HG03558 (cell line): ENCODE data around the gene ZNF579.
"Not testable (repeated sequence)": the region's sequence is repeated elsewhere in the genome, so short reads cannot be mapped to it uniquely, and the experiment has no call there.

Source experiments
- ATAC-seq: cut with Tn5 transposase; IDR thresholded peaks from one replicate; pipeline ENCODE4 v1.9.1; 2021; ENCODE audit warnings: moderate number of reproducible peaks; ENCODE audit not compliant: unreplicated experiment; ENCODE audit errors: extremely low read depth

Gene ZNF579

DNA sequence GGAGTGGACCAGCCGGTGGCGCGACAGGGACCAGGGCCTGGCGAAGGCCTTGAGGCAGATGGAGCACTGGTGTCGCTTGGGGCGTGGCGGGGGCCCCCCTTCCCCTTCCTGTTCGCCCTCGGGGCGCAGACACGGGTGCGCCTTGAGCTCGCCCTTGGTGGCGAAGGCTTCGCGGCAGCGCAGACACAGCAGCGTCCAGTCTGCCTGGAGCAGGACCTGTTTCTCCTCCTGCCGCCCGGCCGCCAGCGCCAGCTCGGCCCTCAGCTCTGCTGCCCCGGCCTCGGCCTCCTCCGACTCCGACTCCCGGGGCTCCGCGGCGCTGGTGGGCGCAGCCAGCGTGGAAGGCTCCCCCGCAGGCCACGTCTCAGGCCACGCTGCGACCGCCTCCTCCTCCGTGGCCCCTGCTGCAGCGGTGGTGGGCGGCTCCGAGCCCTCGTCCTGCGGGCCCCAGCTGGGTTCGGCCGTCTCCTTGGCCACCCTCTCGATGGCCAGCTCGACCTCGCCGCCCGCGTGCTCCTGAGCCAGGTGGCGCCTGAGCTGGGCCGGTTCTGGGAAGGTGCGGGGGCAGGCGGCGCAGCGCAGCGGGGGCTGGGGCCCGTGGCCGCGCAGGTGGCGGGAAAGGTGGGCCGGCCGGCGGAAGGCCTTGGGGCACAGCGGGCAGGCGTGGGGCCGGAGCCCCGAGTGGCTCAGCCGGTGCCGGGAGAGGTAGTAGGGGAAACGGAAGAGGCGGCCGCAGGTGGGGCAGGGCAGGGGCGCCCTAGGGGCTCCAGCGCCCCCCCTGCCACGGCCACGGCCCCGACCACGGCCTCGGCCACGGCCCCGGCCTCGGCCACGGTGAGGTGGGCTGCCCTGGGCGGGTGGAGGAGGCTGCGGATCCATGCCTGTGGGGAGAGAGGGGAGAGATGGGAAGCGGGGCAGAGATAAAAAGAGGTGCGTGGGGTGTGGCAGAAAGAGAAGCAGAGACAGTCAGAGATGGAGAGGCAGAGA, 1.6 kb downstream of the ZNF579 start:
- no peak for ATAC-seq

DNA sequence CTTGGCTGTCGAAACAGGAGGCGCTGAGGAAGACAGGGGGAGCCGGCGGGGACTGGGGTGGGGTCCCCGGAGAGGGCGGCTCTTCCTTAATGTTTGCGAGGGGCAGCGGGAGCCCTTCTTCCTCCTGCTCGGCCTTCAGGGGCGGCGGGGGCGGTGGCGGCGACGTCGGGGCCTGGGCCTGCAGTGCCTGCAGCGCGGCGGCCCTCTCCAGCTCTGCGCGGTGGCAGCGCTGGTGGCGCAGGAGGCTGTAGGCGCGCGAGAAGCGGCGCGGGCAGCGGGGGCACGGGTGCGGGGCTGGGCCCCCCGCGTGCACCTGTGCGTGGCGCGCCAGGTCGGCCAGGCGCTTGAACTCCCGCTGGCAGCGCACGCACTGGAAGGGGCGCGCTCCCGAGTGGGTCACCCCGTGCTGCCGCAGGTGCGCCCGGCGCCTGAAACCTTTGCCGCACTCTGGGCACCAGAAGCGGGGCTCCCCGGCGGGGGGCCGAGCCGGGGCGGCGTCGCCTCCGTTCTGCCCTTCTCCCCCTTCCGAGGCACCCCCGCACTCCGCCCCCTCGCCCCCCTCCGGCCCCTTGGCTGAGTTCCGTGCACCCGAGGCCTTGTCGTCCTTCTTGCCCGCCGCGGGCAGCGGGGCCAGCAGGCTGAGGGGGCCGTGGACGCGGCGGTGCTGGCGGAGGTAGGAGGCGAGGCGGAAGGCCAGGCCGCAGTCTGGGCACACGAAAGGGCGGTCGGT, 2.5 kb downstream of the ZNF579 start:
- ATAC-seq, result no peak

DNA sequence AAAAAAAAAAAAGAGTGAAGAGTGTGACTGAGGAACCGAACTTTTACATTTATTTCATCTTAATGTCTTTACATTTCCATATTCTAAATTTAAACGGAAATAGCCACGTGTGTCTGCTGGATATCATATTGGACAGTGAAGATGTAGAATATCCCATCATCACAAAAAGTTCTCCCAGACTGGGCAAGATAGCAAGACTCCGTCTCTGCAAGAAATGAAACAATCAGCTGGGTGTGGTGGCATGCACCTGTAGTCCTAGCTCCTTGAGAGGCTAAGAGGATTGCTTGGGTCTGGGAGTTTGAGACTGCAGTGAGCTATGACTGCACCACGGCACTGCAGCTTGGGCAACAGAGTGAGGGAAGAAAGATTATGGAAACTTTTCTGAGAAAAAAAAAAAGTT, 3.9 kb downstream of the ZNF579 start:
- no peak for ATAC-seq

- ATAC-seq, result not testable (repeated sequence)
Measured at GRCh38 chr19:55573929-55574328, 6.7 kb downstream of the ZNF579 start.

GRCh38 chr19:55569477-55569876, 11.2 kb downstream of the ZNF579 start:
- ATAC-seq, result not testable (repeated sequence)

DNA sequence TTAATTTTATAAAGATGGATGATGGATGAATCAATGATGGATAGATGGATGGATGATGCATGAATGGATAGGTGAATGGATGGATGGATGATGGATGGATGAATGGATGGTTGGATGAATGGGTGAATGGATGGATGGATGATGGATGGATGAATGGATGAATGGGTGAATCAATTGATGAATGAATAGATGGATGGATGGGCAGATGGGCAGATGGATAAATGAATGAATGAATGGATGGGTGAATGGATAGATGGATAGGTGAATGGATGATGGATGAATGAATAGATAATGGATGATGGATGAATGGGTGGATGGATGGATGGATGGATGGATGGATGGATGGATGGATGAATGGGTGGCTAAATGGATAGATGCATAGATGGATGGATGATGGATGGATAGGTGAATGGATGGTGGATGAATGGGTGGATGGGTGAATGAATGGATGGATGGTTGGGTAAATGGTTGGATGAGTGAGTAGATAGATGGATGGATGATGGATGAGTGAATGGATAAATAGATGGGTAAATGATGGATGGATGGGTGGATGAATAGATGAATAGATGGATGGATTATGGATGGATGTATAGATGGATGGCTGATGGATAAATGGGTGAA, 12.8 kb downstream of the ZNF579 start:
- no peak for ATAC-seq

DNA sequence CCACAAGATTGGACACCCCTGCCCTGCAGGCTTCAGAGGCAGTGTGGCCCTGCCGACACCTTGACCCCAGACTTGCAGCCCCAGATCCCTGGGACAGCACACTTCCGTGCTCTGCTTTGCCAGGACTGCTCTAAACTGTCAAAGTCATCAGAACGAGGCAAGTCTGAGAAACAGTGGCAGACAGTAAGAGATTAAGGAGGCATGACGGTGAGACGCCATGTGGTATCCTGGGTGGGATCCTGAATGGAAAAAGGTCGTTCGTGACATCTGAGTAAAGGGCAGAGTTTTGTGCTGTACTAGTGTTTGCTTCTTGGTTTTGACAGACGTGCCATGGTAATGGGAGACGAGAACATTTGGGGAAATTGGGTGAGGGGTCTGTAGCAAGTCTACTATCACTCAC, 13.8 kb downstream of the ZNF579 start:
- ATAC-seq, result no peak

- no peak for ATAC-seq
Measured at GRCh38 chr19:55563261-55563690, 17.4 kb downstream of the ZNF579 start.

- ATAC-seq, result no peak
Measured at GRCh38 chr19:55559684-55560083, 21.0 kb downstream of the ZNF579 start.

DNA sequence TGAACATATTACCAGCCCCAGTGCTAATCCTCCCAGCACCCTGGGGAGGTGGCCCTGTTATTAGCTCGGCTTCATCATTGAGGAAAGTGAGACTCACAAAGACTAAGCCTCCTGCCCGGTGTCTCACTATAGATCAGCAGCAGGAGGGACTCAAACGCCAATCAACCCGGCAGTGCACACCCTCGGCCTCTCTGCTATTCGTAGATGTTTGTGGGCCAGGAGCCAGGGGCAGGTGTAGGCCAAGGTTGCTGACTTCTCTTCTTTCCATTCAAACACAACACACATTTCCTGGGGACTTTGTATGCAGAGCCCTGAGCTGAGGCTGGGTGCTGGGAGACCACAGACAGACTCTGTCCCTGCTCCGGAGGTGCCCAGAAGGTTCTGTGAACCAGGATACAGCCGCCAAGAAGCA, 25.9 kb downstream of the ZNF579 start:
- ATAC-seq, result no peak

DNA sequence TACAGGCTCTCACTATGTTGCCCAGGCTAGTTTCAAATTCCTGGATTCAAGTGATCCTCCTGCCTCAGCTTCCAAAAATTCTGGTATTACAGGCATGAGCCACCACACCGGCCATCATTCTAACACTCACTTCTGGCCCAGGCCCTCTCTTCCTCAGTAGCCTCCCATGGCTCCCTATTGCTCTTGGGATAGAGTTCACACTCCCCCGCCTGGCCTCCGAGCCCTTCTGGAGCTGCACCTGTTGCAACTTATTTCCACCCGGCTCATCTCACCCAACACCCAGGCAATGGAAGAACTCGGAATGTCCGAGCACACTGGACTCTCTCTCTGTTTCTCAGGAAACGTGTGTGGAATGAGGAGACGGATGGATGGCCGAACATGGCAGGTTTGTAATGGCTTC, 26.3 kb downstream of the ZNF579 start:
- no peak for ATAC-seq

GRCh38 chr19:55553217-55554182, 27.1 kb downstream of the ZNF579 start:
- ATAC-seq, result no peak

GRCh38 chr19:55552620-55553019, 28.0 kb downstream of the ZNF579 start:
- ATAC-seq, result no peak

- ATAC-seq, result no peak
Measured at GRCh38 chr19:55552206-55552605, 28.4 kb downstream of the ZNF579 start.

- no peak for ATAC-seq
Measured at GRCh38 chr19:55550321-55550650, 30.4 kb downstream of the ZNF579 start.

GRCh38 chr19:55549500-55550320, 30.9 kb downstream of the ZNF579 start:
- no peak for ATAC-seq

DNA sequence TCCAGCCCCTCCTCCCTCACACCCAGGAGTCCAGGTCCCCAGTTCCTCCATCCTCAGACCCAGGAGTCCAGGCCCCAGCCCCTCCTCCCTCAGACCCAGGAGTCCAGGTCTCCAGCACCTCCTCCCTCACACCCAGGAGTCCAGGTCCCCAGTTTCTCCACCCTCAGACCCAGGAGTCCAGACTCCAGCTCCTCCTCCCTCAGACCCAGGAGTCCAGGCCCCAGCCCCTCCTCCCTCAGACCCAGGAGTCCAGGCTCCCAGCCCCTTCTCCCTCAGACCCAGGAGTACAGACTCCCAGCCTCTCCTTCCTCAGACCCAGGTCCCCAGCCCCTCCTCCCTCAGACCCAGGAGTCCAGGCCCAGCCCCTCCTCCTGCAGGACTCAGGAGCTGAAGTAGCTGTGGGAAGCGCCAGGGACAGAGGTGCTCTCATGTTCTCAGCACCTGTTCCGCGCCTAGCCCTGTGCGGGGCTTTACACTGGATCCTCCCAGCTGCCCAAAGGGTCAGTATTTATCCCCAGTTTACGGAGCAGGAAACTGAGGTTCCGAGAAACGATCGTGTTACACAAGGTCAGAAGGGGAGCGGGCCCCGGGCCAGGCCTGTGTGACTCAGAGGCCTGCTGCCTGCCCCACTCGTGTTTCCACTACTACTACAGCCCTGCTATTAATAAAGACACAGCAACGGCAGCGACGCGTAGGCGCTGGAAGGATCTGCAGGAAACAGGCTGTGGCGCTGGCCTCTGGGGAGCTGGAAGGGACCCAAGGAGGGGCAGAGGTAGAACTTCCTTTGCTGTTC, 33.6 kb downstream of the ZNF579 start:
- ATAC-seq, result no peak

DNA sequence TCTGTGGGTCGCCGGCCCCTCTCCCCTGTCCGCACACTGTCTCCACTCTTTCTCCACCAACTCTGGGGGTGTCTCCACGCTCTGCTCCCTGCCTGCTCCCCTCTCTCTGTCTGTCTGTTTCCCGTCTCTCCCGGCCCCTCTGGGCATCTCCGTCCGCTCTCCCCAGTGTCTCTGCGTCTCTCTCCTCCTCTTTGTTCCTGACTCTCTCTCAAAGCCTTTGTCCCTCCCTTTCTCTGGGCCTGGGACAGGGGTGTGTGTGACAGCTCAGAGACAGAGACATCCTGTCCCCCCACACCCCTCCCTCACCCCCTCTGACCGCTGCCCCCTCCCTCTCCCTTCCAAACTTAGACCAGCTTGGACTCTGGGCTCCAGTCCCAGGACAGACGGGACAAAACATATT, 34.6 kb downstream of the ZNF579 start:
- no peak for ATAC-seq
